Neural cell (in vitro differentiated cells): ENCODE measurements around the gene CHRM4. TPM values are rescaled to one million over a fixed set of nuclear protein-coding genes. Genes with fewer than 3 reads are reported as not detected.

Experiments used
- H2AFZ ChIP-seq: fragments of 200-600, 300-800 bp; sonication (generic), shearing (Covaris generic); 2 replicates; pipeline ENCODE4 v1.6.0; 2014; ENCODE audit warnings: low read depth, mild to moderate bottlenecking, antibody characterized with exemption, low read length, moderate library complexity
- H3F3A ChIP-seq: fragments of 200-600 bp; shearing (Covaris generic); 2 replicates; pipeline ENCODE4 v1.6.1; 2016; ENCODE audit warnings: mild to moderate bottlenecking, moderate library complexity, mixed read lengths, antibody characterized with exemption, low read length; ENCODE audit not compliant: insufficient read depth, poor library complexity, severe bottlenecking
- H3K27ac ChIP-seq: fragments of 200-600, 300-800 bp; sonication (generic), shearing (Covaris generic); 2 replicates; pipeline ENCODE4 v1.5.1; 2014; ENCODE audit warnings: mild to moderate bottlenecking, low read length, moderate library complexity
- H3K27me3 ChIP-seq: fragments of 300-800, 200-600 bp; sonication (generic), shearing (Covaris generic); 2 replicates; pipeline ENCODE4 v1.6.0; 2014; ENCODE audit warnings: mild to moderate bottlenecking, low read depth, low read length, moderate library complexity; ENCODE audit not compliant: insufficient read depth
- H3K36me3 ChIP-seq: fragments of 300-800, 200-600 bp; sonication (generic), shearing (Covaris generic); 2 replicates; pipeline ENCODE4 v1.5.1; 2014; ENCODE audit warnings: mild to moderate bottlenecking, antibody characterized with exemption, low read length, moderate library complexity; ENCODE audit not compliant: insufficient read depth
- H3K4me2 ChIP-seq: fragments of 300-800, 200-600 bp; sonication (generic), shearing (Covaris generic); 2 replicates; pipeline ENCODE4 v1.6.0; 2014; ENCODE audit warnings: mild to moderate bottlenecking, low read length
- H3K4me3 ChIP-seq: fragments of 300-800, 200-600 bp; sonication (generic), shearing (Covaris generic); 2 replicates; pipeline ENCODE4 v1.5.1; 2014; ENCODE audit warnings: mild to moderate bottlenecking, low read length, moderate library complexity
- H3K79me2 ChIP-seq: fragments of 200-600 bp; shearing (Covaris generic); replicated peaks from 2 replicates; pipeline ENCODE4 v1.6.0; 2014; ENCODE audit warnings: mild to moderate bottlenecking, low read length, moderate library complexity; ENCODE audit not compliant: insufficient read depth
- H3K9ac ChIP-seq: fragments of 300-800, 200-600 bp; sonication (generic), shearing (Covaris generic); 2 replicates; pipeline ENCODE4 v1.6.1; 2016; ENCODE audit warnings: mild to moderate bottlenecking, low read length, mixed read lengths
- H3K9me2 ChIP-seq: fragments of 200-600 bp; shearing (Covaris generic); 2 replicates; pipeline ENCODE4 v1.6.1; 2016; ENCODE audit warnings: mild to moderate bottlenecking, low read length, mixed read lengths; ENCODE audit not compliant: insufficient read depth
- H3K9me3 ChIP-seq: fragments of 200-600, 300-800 bp; sonication (generic), shearing (Covaris generic); 2 replicates; pipeline ENCODE4 v1.6.1; 2016; ENCODE audit warnings: mild to moderate bottlenecking, mixed run types, low read length, moderate library complexity, mixed read lengths
- H4K20me1 ChIP-seq: fragments of 200-600 bp; shearing (Covaris generic); 2 replicates; pipeline ENCODE4 v1.6.1; 2016; ENCODE audit warnings: mild to moderate bottlenecking, mixed run types; ENCODE audit not compliant: insufficient read depth
- CTCF ChIP-seq: fragments of 450-650 bp; IDR thresholded peaks from 2 replicates; pipeline ENCODE4 v1.5.1; 2014; ENCODE audit warnings: antibody characterized with exemption, mild to moderate bottlenecking, moderate library complexity; ENCODE audit not compliant: poor library complexity, severe bottlenecking
- EP300 ChIP-seq: fragments of 450-650 bp; conservative IDR thresholded peaks from 2 replicates; pipeline ENCODE4 v1.6.1; 2014; ENCODE audit warnings: antibody characterized with exemption, mild to moderate bottlenecking, moderate library complexity; ENCODE audit not compliant: poor library complexity, severe bottlenecking
- EZH2 ChIP-seq: fragments of 200-600, 300-800 bp; shearing (Covaris generic), sonication (generic); IDR thresholded peaks from 2 replicates; pipeline ENCODE4 v1.6.1; 2014; ENCODE audit warnings: antibody characterized with exemption, low read length, borderline replicate concordance, mild to moderate bottlenecking; ENCODE audit not compliant: insufficient read depth, poor library complexity, severe bottlenecking
- MXI1 ChIP-seq: fragments of 450-650 bp; conservative IDR thresholded peaks from 2 replicates; pipeline ENCODE4 v1.6.1; 2014; ENCODE audit warnings: antibody characterized with exemption, mild to moderate bottlenecking; ENCODE audit not compliant: poor library complexity, severe bottlenecking
- POLR2AphosphoS5 ChIP-seq: IDR thresholded peaks from 2 replicates; pipeline ENCODE4 v1.6.1; 2012
- RAD21 ChIP-seq: fragments of 450-650 bp; conservative IDR thresholded peaks from 2 replicates; pipeline ENCODE4 v1.6.1; 2014; ENCODE audit warnings: antibody characterized with exemption, mild to moderate bottlenecking, moderate library complexity
- REST ChIP-seq: IDR thresholded peaks from 2 replicates; pipeline ENCODE4 v1.6.1; 2012; ENCODE audit warnings: borderline replicate concordance
- SMC3 ChIP-seq: fragments of 450-650 bp; conservative IDR thresholded peaks from 2 replicates; pipeline ENCODE4 v1.6.1; 2014; ENCODE audit warnings: antibody characterized with exemption, mild to moderate bottlenecking, moderate library complexity; ENCODE audit not compliant: poor library complexity
- TAF1 ChIP-seq: IDR thresholded peaks from 2 replicates; pipeline ENCODE4 v1.6.1; 2012; ENCODE audit warnings: low read depth
- polyA plus RNA-seq: library from polyadenylated mRNA; depleted of rRNA; stranded (reverse); fragments of >200 nt; gene quantifications from 2 replicates; pipeline ENCODE4 v1.2.3, GENCODE V29; 2014

The CHRM4 gene
- polyA plus RNA-seq, 1 donor from 2014 or later, result 8.2 TPM

GRCh38 chr11:46426233-46426991 lies 34.8 kb upstream of the CHRM4 start:
- Histone ChIP-seq H3K9ac (no peak overlapping the region), H3K4me2 (no peak overlapping the region), H3K36me3 (no peaks in the 10 kb centered on the region), H3K9me2 (no peaks in the 10 kb centered on the region), H3K27ac (no peak overlapping the region), H2AFZ (no peak overlapping the region), H3K9me3 (no peaks in the 10 kb centered on the region), H3K27me3 (no peaks in the 10 kb centered on the region), H3K4me3 (no peak overlapping the region), H4K20me1 (no peaks in the 10 kb centered on the region), H3F3A (no peaks in the 10 kb centered on the region), H3K79me2 (no peaks in the 10 kb centered on the region)
- TF ChIP-seq MXI1, result no peak
- no peak for TF ChIP-seq RAD21
- TF ChIP-seq REST, result no peak
- TF ChIP-seq CTCF, result no peak
- TF ChIP-seq EZH2, result no peak

- H2AFZ ChIP-seq, result no peak overlapping the region
- no peak overlapping the region for H3K27ac ChIP-seq
- H3F3A ChIP-seq, result no peaks in the 10 kb centered on the region
- no peaks in the 10 kb centered on the region for H4K20me1 ChIP-seq
- H3K79me2 ChIP-seq, result no peaks in the 10 kb centered on the region
- no peak for TF ChIP-seq POLR2AphosphoS5
- TF ChIP-seq SMC3, result no peak
- TF ChIP-seq RAD21, result no peak
- TF ChIP-seq EP300, result no peak
- no peak for TF ChIP-seq TAF1
- H3K36me3 ChIP-seq, result no peaks in the 10 kb centered on the region
- no peaks in the 10 kb centered on the region for H3K9me2 ChIP-seq
- no peak overlapping the region for H3K9ac ChIP-seq
- no peaks in the 10 kb centered on the region for H3K27me3 ChIP-seq
- no peaks in the 10 kb centered on the region for H3K9me3 ChIP-seq
- H3K4me2 ChIP-seq, result no peak overlapping the region
- H3K4me3 ChIP-seq, result no peak overlapping the region
These were observed 31.0 kb upstream of the CHRM4 start for GRCh38 chr11:46422588-46422987.
